ENCODE data around the gene RNF19B. TPM values are rescaled to one million over a fixed set of nuclear protein-coding genes. Genes with fewer than 3 reads are reported as not detected.

Gene RNF19B
- total RNA-seq, 1 donor from 2014 or later: 18.8 TPM

DNA sequence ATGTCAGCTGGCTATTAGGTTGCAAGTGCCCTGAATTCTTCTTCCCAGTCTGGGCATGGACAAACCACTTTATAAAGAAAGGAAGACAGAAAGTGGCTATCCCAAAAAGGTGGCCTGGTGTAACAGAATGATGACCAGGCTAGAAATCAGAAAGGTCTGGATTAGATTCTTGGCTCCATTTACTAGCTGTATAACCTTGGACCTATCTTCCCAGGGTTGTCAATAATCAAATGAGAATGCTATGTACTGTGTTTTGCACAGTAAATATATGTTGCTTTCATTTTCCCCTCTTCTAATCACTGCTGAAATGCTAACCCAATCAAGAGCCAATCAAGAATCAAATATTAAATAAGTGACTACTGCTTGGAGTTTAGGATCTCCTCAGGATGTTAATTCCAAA lies 20.4 kb downstream of the RNF19B start:
- Mint-ChIP-seq H3K4me1 (ENCODE audit: unreplicated experiment) (peaks cover 4% of the 10 kb centered on the region), H3K4me3 (ENCODE audit: unreplicated experiment) (no peak overlapping the region), H3K27ac (ENCODE audit: unreplicated experiment) (no peak overlapping the region), H3K36me3 (ENCODE audit: low read depth, unreplicated experiment) (peaks cover 36% of the 10 kb centered on the region), H3K27me3 (ENCODE audit: unreplicated experiment) (peaks cover 2% of the 10 kb centered on the region), H3K9me3 (ENCODE audit: unreplicated experiment) (no peaks in the 10 kb centered on the region)
- no peak for DNase-seq (ENCODE audit: low spot score)
- TF ChIP-seq CTCF (IDR thresholded peaks at IDR 0.05; ENCODE audit: unreplicated experiment): no peak

DNA sequence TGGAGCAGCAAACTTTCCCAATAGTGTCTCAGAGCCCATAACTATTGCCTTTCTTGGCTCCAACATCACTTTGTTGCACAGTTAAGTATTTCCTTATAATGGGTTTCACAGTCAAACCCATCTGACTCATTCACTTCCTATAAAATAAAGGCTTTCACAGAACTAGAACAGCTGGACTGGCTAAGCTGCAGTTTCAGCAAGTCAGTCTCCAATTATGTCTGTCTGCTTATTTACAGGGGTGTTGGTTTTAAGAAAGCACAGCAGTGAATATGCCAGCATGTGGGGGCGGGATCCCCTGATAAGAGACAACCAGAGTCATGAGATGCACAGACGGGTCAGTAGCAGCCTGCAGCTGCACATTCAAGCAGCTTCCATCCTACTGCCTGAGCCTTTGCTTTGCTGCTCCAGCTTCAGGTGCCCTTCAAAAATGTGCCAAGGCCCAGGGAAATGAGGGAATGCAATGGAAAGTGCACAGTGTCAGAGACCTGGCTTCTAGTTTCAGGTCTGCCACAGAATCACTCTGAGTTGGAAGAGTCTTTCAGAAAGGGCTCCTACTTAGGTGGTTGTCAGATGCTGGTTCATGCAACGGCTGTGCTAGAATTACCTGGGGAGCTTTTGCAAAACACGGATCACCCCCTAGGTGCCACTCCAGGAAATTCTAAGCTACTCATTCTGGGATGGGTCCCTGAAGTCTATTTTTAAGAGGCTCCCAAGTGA lies 24.8 kb downstream of the RNF19B start:
- H3K36me3 Mint-ChIP-seq (ENCODE audit: low read depth, unreplicated experiment): peaks cover 37% of the 10 kb centered on the region
- no peak for DNase-seq (ENCODE audit: low spot score)

DNA sequence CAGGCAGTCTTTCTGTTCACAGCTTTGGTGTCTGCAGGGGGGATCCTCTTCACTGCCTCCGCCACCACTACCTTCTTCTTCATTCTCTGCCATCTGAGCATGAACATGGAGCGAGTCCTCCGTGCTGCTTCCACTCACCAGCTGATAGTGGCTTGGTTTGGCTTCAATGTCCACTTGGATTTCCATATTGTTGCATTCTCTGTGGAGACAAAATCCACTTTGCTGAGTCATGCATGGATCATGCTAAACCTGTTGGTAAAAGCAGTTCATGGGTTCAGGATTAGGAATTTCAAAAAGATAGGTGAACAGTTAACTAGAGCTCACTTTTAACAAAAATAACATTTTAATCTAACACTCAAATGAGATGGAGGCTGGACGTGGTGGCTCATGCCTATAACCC lies 27.5 kb downstream of the RNF19B start:
- Mint-ChIP-seq H3K27me3 (ENCODE audit: unreplicated experiment) (peaks cover 1% of the 10 kb centered on the region), H3K4me3 (ENCODE audit: unreplicated experiment) (peak overlapping the region; percentile 59), H3K36me3 (ENCODE audit: low read depth, unreplicated experiment) (peaks cover 24% of the 10 kb centered on the region), H3K4me1 (ENCODE audit: unreplicated experiment) (peaks cover 18% of the 10 kb centered on the region), H3K9me3 (ENCODE audit: unreplicated experiment) (no peaks in the 10 kb centered on the region), H3K27ac (ENCODE audit: unreplicated experiment) (no peak overlapping the region)
- no peak for TF ChIP-seq CTCF (IDR thresholded peaks at IDR 0.05; ENCODE audit: unreplicated experiment)
- no peak for DNase-seq (ENCODE audit: low spot score)

More for the DNA sequence above, 24.8 kb downstream of the RNF19B start:
- no peak for TF ChIP-seq CTCF (IDR thresholded peaks at IDR 0.05; ENCODE audit: unreplicated experiment)
- H3K4me3 Mint-ChIP-seq (ENCODE audit: unreplicated experiment): no peak overlapping the region
- H3K27ac Mint-ChIP-seq (ENCODE audit: unreplicated experiment): no peak overlapping the region
- H3K9me3 Mint-ChIP-seq (ENCODE audit: unreplicated experiment): no peaks in the 10 kb centered on the region
- H3K4me1 Mint-ChIP-seq (ENCODE audit: unreplicated experiment): peaks cover 10% of the 10 kb centered on the region
- no peaks in the 10 kb centered on the region for H3K27me3 Mint-ChIP-seq (ENCODE audit: unreplicated experiment)

DNA sequence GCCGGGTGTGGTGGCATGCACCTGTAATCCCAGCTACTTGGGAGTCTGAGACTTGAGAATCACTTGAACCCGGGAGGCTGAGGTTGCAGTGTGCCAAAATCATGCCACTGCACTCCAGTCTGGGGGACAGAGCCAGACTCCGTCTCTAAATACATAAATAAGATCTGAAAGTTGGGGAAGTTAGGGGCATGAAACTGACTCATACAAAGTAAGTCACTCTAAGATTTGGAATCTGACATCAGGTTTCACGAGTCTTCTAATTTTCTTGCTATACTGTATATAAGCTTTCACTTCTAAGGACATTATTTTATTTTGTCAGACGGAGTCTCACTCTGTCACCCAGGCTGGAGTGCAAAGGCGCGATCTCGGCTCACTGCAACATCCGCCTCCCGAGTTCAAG lies 30.1 kb downstream of the RNF19B start:
- no peak overlapping the region for H3K4me3 Mint-ChIP-seq (ENCODE audit: unreplicated experiment)
- H3K9me3 Mint-ChIP-seq (ENCODE audit: unreplicated experiment): no peaks in the 10 kb centered on the region
- H3K27ac Mint-ChIP-seq (ENCODE audit: unreplicated experiment): no peak overlapping the region
- peaks cover 15% of the 10 kb centered on the region for H3K36me3 Mint-ChIP-seq (ENCODE audit: low read depth, unreplicated experiment)
- H3K4me1 Mint-ChIP-seq (ENCODE audit: unreplicated experiment): peaks cover 17% of the 10 kb centered on the region
- H3K27me3 Mint-ChIP-seq (ENCODE audit: unreplicated experiment): peaks cover 1% of the 10 kb centered on the region
- DNase-seq (ENCODE audit: low spot score): no peak
- no peak for TF ChIP-seq CTCF (IDR thresholded peaks at IDR 0.05; ENCODE audit: unreplicated experiment)

GRCh38 chr1:32933742-32934322 lies 30.8 kb downstream of the RNF19B start:
- H3K9me3 Mint-ChIP-seq (ENCODE audit: unreplicated experiment): no peaks in the 10 kb centered on the region
- TF ChIP-seq CTCF (IDR thresholded peaks at IDR 0.05; ENCODE audit: unreplicated experiment): peak; percentile 66
- peaks cover 12% of the 10 kb centered on the region for H3K36me3 Mint-ChIP-seq (ENCODE audit: low read depth, unreplicated experiment)
- H3K4me1 Mint-ChIP-seq (ENCODE audit: unreplicated experiment): peaks cover 12% of the 10 kb centered on the region
- H3K4me3 Mint-ChIP-seq (ENCODE audit: unreplicated experiment): no peak overlapping the region
- H3K27ac Mint-ChIP-seq (ENCODE audit: unreplicated experiment): peak overlapping the region; percentile 62
- peaks cover 1% of the 10 kb centered on the region for H3K27me3 Mint-ChIP-seq (ENCODE audit: unreplicated experiment)
- peak; percentile 47 for DNase-seq (ENCODE audit: low spot score)

Measured in endothelial cell (in vitro differentiated cells).